NCI-H2227 (cell line): ENCODE measurements around the gene DRD2.
"Not testable (repeated sequence)": the region's sequence is repeated elsewhere in the genome, so short reads cannot be mapped to it uniquely, and the experiment has no call there.

Experiments used
- DNase-seq: peaks from one replicate; lab custom pipeline; 2025; ENCODE audit not compliant: unreplicated experiment; lab: John Stamatoyannopoulos, UW

Gene DRD2

GRCh38 chr11:113475160-113475761 lies at the start of gene DRD2:
DRD2 (minus strand) TSS chr11:113475398; CDS start chr11:113424651, 50,747 bp downstream.
- peak; percentile 66 for DNase-seq

- not testable (repeated sequence) for DNase-seq
Observed at GRCh38 chr11:113523906-113524305, 48.7 kb upstream of the DRD2 start.

DNA sequence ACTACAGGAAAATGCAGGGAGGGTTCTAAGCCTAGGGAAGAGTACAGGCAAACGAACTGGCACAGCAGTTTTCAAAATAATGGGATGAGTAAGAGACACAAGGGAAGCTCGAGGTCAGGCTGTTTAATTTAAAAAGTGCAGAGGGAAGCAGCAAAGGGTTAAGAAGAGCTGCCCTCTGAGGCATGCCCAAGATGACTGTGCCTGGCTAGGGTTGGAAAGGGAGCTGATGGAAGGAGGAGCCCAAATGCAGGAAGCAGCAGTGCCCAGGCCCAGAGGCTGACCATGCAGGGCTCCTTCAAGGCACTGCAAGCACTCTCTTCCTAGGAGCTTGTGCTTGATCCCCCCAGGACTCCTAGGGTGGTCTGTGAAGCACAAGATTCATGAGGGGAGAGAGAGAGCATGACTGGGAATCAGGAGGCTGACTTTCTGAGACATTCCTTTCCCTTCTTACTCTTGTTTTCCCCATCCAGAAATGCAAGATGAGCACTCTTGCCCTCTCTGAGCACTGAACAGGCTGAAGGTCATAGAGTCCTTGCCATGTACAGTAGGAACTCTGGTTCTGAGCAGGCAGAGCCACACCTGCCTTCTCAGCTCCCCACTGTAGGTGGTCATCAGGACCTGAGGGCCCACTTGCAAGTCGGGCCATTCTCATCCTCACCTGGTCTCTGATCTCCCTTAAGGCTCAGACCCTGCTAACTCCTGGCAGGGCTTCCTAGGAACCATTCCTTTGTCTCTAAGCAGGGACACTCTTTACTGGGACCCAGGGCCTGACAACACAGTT lies 46.7 kb upstream of the DRD2 start:
- no peak for DNase-seq

DNA sequence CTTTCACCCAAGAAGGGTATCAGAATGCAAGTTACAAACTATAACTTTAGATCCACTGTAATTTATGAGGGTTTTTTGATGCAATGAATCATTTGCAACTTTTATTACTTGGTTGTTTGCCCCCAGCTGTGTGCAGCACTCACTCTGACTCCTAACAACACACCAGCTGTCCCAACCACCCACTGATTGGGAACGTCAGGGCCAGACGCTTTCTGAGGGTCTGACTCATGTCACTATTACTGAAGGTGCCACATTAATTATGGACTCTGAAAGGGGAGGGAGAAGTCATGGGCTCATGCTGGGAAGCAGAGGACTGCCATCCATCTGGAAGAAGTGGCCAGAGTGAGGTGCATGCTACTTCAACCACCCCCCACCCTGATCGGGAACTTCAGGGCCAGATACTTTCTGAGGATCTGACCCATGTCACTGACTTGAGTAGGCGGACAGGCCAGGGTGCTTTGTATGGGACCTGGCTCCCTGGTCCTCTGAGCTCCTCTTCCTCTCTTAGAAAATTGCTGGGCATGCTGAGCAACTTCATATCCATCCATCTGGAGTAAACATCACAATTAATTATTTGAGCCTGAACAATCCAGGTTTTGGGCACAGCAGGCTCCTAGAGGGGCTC lies 44.9 kb upstream of the DRD2 start:
- peak; percentile 5 for DNase-seq

DNA sequence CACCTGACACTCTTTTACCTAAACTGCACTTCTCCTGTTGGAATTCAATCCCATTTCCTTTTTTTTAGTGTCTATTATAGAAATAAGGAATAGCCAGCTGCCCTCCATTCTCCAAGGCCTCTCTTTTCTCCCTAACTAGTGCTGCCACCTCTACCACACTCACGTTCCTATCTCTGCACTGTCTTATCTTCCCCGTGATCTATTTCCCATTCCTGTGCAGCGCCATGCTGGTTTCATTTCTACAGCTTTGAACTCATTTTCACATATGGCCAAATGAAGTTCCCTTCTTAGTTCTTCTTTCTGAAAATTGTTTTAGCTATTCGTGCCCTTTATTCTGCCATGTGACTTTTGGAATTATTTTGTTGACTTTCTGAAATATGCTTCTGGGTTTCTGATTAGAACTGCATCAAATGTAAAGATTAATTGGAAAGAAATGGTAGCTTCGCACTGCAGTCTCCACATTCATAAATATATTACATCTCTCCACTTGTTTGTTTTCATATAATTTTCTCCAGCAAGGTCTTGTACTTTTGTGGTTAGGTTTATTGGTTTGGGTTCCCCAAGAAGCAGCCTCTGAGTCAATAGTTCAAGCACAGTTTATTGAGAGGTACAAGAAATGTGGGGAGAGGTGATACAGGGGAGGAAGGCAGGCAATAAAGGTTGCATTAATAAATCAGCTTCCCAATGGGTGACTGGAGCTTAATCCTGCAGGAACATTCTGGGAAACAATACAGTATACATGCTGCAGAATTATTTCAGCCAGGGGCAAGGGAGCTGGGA lies 43.7 kb upstream of the DRD2 start:
- DNase-seq = no peak

- DNase-seq = no peak
Observed at GRCh38 chr11:113517361-113517760, 42.2 kb upstream of the DRD2 start.

GRCh38 chr11:113514856-113515255 lies 39.7 kb upstream of the DRD2 start:
- DNase-seq = no peak

GRCh38 chr11:113507341-113507740 lies 32.1 kb upstream of the DRD2 start:
- no peak for DNase-seq

DNA sequence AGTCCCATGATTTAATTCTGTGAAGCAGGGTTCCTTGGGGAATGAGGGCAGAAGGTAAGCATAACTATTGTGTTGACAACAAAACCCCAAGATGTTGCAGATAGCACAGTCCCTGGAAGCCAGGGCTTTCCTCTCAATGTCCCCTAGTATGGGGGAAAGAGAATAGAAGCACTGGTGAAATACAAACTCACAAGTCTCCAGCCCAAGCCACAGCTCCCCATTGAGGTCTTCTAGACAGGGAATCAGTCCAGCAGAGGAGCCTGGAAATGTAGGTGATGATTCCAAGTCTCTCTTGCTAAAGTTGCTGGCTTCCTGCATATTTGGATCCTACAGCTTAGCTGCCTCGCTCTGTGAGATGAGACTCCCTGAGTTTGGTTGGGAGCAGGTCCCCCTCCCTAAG lies 31.7 kb upstream of the DRD2 start:
- no peak for DNase-seq

DNA sequence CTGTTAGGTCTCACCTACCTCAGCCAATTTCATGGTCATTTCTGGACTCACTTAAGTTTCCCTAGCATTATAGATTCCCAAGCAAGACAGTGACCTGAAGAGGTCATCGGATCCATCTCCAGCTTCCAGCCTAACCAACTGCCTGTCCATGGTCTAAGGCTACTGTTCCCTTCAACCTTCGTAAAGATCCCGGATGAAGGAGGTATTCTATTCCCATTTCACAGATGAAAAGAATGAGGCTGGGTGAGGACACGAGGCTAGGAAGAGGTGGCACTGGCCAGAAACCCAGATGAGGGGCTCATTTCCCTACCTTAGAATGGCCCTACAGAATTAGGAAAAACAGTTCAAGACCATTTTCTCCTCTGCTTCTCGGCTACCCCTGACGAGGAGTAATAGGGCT lies 31.3 kb upstream of the DRD2 start:
- DNase-seq = no peak

DNA sequence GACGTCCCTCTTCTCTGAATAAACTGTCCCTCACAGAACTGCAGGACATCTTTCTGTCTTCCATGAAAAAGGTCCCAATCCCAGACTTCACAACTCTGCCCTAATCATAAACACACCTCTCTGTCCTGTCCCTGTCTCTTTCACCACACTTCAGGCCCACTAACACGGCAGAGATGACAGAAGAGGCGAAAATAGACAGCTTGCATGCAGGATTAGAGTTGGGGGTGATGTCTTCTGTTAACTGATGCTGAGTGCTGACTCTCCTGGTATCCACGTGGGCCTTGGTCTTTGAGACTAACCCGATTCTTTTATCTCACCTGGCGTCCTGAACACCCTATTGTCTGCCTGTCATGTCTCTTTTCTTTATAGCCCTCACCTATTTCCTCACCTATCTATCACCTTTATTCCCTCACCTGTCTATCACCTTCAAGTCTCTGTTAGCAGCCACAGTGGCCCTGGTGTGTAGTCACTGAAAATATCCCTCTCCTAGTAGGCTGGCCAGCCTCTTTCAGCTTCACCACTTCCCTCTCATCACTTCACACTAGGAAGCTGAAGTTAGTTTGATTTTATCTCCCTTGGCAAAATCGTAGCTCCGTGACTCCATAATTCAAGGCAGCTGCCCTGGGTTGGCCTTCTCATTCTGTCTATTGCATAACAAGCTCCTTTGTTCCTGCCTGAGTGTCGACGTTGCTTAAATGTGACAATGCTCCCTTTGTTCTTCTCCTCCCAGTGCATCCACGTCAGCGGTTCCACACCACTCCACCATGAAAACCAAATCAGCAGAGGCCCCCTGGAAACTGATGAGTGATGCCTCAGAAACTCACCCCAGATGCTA lies 30.6 kb upstream of the DRD2 start:
- DNase-seq = peak; percentile 20

DNA sequence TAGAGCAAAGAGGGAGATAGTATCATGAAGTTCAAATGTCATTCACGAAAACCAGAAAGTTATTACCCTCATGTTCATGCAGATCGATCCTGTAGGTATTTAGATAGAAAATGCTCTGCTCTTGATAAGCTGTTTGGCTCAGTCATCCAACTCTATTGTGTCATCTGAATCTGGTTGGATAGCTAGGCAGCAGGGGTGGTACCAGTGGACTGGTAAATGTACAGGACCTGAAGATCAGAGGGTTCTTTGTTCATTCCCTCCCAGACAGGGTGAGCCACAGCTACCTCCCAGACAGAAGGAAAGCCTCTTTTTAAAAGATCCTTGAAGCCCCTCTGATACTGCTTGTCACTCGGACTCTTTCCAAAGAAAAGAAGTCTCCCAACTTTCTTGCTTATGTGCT lies 29.8 kb upstream of the DRD2 start:
- no peak for DNase-seq

DNA sequence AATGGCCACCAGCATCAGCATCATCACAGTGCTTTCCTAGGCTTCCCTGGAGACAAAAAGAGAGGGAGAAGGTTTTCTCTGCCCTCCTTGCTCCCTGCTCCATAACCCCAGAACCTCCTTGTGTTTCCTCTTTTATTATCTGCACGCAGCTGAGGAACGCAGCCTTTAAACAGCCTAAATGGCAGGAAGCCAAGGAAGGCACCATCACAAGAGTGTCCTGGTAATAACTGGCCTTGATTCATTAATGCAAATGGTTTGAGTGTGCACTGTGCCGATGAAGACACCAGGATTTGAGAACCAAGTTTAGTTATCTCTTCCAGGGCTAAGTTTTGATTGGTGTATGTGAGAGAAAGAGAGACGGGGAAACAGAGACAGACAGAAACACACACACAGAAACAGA lies 29.4 kb upstream of the DRD2 start:
- peak; percentile 47 for DNase-seq

GRCh38 chr11:113504071-113504470 lies 28.9 kb upstream of the DRD2 start:
- no peak for DNase-seq

GRCh38 chr11:113497066-113497910 lies 22.1 kb upstream of the DRD2 start:
- DNase-seq = no peak

GRCh38 chr11:113496026-113496651 lies 20.9 kb upstream of the DRD2 start:
- no peak for DNase-seq

DNA sequence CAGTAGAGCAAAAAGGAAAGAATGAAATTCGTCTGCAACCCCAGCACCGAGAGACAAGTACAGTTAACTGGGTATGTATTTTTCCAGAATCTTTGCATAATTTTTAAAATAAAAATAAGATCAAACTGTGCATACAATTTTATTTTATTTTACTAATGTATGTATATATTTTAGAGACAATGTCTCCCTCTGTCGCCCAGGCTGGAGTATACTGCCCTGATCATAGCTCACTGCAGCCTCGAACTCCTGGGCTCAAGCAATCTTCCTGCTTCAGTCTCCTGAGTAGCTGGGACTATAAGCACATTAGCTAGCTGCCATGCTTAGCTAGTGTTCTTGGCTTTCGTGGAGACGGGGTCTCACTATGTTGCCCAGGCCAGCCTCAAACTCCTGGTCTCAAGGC lies 18.8 kb upstream of the DRD2 start:
- DNase-seq = no peak

GRCh38 chr11:113493206-113493605 lies 18.0 kb upstream of the DRD2 start:
- DNase-seq = no peak

- DNase-seq = no peak
Observed at GRCh38 chr11:113488931-113489351, 13.7 kb upstream of the DRD2 start.
